Activated naive CD4-positive, alpha-beta T cell treated with anti-CD3 and anti-CD28 coated beads, Interleukin-2, amount 10 ng/mL, durations not matched to agents 7 days and 5 days (primary cell): ENCODE measurements around the gene ABHD17C.
"Not testable (repeated sequence)": the region's sequence is repeated elsewhere in the genome, so short reads cannot be mapped to it uniquely, and the experiment has no call there.

Experiments
- CTCF ChIA-PET: fragments of 350-600 bp; sonication (Branson Sonifier 250); formaldehyde crosslinking; loops from one replicate; lab custom pipeline; 2021; ENCODE audit warnings: antibody characterized with exemption; lab: Charles Lee
- DNase-seq: peaks from one replicate; pipeline ENCODE4 v3.0.0-alpha.2; 2020
- H3K27ac Mint-ChIP-seq: one replicate; pipeline ENCODE4 v1.8.0; 2021; ENCODE audit warnings: mild to moderate bottlenecking, moderate library complexity, mixed read lengths
- H3K27me3 Mint-ChIP-seq: one replicate; pipeline ENCODE4 v1.8.0; 2021; ENCODE audit warnings: mild to moderate bottlenecking, mixed read lengths
- H3K36me3 Mint-ChIP-seq: one replicate; pipeline ENCODE4 v1.8.0; 2021; ENCODE audit warnings: mixed read lengths
- H3K4me1 Mint-ChIP-seq: one replicate; pipeline ENCODE4 v1.8.0; 2021; ENCODE audit warnings: mixed read lengths
- H3K4me3 Mint-ChIP-seq: one replicate; pipeline ENCODE4 v1.8.0; 2021; ENCODE audit warnings: mild to moderate bottlenecking, moderate library complexity, mixed read lengths
- H3K9me3 Mint-ChIP-seq: one replicate; pipeline ENCODE4 v1.8.0; 2021; ENCODE audit warnings: mixed read lengths

Gene ABHD17C

DNA sequence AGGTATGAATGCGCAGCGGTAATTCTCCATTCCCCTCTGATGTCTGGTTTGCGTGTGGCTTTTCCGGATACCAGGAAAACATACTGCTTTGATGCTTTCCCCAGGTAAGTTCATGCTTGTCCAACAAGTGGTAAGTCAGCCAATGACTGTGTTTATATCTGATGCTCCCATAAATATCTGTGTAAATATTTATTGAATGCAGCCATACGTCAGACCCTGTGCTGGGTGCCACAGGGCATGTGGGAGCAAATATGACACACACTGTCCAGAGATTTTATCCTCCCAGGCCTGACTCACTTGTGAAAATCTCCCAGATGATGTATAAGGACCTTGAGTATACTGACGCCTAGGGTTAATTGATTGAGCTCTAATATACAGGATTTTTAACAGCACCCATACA, 54.5 kb downstream of the ABHD17C start:
- H3K4me1 Mint-ChIP-seq = no peaks in the 10 kb centered on the region
- CTCF ChIA-PET = interaction anchor here (1.9 kb wide), 1 partner anchor 27 kb away, joined by 5 read pairs; no protein-coding TSS in a partner anchor
- H3K27me3 Mint-ChIP-seq = peaks cover 4% of the 10 kb centered on the region
- no peak overlapping the region for H3K27ac Mint-ChIP-seq
- H3K4me3 Mint-ChIP-seq = no peak overlapping the region
- H3K9me3 Mint-ChIP-seq = no peaks in the 10 kb centered on the region
- no peak for DNase-seq
- no peaks in the 10 kb centered on the region for H3K36me3 Mint-ChIP-seq

DNA sequence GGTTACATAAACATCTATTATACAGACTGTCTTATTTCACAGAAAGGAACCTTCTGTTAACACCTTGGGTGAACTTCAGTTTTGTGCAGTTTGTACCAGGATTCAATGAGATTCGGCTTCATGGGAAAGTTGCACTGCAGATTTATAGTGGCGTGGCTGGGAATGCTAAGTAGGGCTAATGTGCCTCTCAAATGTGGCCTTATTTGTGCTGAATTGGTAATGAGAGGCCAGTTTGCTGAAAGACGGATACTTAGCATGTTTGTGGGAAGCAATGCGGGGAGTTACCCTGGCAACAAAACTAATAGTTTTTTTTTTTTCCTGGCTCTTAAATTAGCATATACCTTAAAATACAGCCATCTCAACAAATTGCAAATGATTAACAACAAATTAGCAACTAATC, 55.5 kb downstream of the ABHD17C start:
- H3K9me3 Mint-ChIP-seq = no peaks in the 10 kb centered on the region
- H3K27me3 Mint-ChIP-seq = peaks cover 4% of the 10 kb centered on the region
- H3K4me1 Mint-ChIP-seq = no peaks in the 10 kb centered on the region
- CTCF ChIA-PET = interaction anchor here (1.9 kb wide), 1 partner anchor 26 kb away, joined by 5 read pairs; no protein-coding TSS in a partner anchor
- DNase-seq = no peak
- no peak overlapping the region for H3K4me3 Mint-ChIP-seq
- no peaks in the 10 kb centered on the region for H3K36me3 Mint-ChIP-seq
- H3K27ac Mint-ChIP-seq = no peak overlapping the region

DNA sequence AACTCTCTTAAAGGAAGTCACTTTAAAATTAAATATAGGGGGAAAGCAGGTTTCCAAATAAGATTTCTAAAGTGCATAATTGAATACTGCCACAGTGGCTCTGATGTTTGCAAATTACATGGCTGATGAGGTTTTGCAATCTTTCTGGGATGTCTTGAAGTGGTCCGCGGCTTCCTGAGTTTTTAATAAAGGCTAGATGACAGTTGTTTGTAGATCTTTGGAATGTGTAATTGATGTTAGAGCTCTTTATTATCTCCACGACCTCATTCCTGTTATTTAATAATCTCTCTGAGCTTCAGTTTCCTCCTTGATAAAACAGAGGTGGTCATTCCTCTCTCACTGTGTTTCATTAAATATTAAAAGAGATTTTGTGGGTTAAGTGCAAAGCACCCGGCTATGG, 57.1 kb downstream of the ABHD17C start:
- Mint-ChIP-seq H3K36me3 (no peaks in the 10 kb centered on the region), H3K4me3 (no peak overlapping the region)
- CTCF ChIA-PET = no interaction called here

DNA sequence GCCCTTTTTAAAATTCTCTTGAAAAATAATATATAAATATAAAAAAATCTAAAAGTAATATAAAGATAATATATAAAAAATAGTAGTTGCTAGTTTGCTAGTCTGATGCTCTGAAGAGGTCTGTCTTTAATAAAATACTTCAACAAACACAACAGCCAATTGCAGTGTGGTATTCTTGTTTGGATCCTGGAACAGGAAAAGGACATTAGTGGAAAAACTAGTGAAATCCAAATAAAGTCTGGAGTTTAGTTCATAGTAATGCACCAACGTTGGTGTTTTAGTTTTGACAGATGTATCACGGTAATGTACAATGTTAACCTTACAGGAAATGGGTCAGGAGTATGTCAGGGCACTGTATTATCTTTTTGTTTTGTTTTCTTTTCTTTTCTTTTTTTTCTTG, 58.1 kb downstream of the ABHD17C start:
- no peak for DNase-seq
- Mint-ChIP-seq H3K36me3 (no peaks in the 10 kb centered on the region), H3K27me3 (no peaks in the 10 kb centered on the region), H3K4me1 (no peaks in the 10 kb centered on the region), H3K9me3 (no peaks in the 10 kb centered on the region), H3K4me3 (no peak overlapping the region), H3K27ac (no peak overlapping the region)
- CTCF ChIA-PET = no interaction called here

More for the DNA sequence above, 57.1 kb downstream of the ABHD17C start:
- peaks cover 4% of the 10 kb centered on the region for H3K27me3 Mint-ChIP-seq
- no peak overlapping the region for H3K27ac Mint-ChIP-seq
- H3K4me1 Mint-ChIP-seq = no peaks in the 10 kb centered on the region
- H3K9me3 Mint-ChIP-seq = no peaks in the 10 kb centered on the region
- no peak for DNase-seq

DNA sequence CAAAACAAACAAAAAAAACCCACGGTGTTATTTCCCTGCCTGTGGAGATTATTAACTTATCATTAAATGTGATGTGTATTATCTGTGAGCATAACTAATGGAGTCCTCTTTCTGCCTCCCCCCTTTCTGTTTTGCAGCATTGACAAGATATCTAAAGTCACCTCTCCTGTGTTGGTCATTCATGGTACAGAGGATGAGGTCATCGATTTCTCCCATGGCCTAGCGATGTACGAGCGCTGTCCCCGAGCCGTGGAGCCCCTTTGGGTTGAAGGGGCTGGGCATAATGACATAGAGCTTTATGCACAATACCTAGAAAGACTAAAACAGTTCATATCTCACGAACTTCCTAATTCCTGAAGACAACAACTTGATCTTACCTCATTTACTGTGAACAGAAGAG, 58.9 kb downstream of the ABHD17C start:
- CTCF ChIA-PET = interaction anchor here (1.0 kb wide), 1 partner anchor 299 kb away, joined by 3 read pairs; no protein-coding TSS in a partner anchor
- no peak for DNase-seq
- no peaks in the 10 kb centered on the region for H3K9me3 Mint-ChIP-seq
- H3K36me3 Mint-ChIP-seq = no peaks in the 10 kb centered on the region
- no peaks in the 10 kb centered on the region for H3K4me1 Mint-ChIP-seq
- no peak overlapping the region for H3K27ac Mint-ChIP-seq
- no peaks in the 10 kb centered on the region for H3K27me3 Mint-ChIP-seq
- no peak overlapping the region for H3K4me3 Mint-ChIP-seq

DNA sequence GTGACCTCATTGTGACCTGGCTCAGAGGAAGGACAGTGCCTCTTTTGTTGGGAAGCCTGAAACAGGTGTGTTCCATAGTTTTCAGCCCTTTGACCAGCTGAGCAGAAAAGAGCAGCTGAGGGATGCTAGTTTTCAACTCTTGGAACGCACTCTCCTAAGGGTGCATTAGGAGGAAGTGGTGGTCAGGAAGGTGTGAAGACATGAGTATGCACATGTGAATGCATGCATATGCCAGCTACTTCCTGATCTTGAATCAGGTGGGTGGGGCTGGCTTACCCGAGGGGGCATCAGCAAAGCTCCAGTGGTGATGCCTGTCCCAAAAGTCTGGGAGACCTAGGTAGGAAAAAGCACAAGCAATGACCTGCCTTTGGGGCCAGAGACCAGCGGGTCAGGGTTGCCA, 60.8 kb downstream of the ABHD17C start:
- no peak for DNase-seq
- Mint-ChIP-seq H3K27ac (no peak overlapping the region), H3K36me3 (no peaks in the 10 kb centered on the region), H3K9me3 (no peaks in the 10 kb centered on the region), H3K4me1 (no peaks in the 10 kb centered on the region), H3K4me3 (no peak overlapping the region), H3K27me3 (no peaks in the 10 kb centered on the region)
- CTCF ChIA-PET = no interaction called here

DNA sequence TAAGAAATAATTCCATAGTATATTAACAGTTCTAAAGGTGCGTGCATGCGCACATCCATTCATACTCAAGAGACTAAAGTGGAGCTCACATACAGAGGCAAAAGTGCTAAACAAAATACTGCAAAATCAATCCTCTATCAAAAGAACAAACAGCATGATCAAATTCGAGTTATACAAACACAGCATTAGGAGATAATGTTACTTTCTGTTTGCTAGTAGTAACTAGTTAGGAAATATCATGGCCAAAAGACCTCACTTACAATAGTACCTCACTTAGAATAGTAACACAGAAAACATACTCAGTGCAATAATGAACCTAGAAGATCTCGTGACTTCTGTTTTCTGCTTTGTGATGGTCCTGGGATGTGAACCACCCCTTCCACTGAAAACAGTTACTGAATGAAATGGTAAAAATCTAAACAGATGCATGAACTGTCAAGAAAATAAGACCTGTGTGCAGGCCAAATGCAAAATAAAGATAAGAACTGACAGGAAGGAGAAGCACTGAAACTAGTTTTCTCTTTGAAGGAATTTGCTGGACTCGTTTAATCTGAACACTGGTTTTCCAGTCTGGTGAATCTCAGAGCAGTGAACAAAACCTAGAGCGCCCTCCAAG, 63.1 kb downstream of the ABHD17C start:
- no peaks in the 10 kb centered on the region for H3K36me3 Mint-ChIP-seq
- no peaks in the 10 kb centered on the region for H3K27me3 Mint-ChIP-seq
- H3K9me3 Mint-ChIP-seq = no peaks in the 10 kb centered on the region
- no peak for DNase-seq
- no peaks in the 10 kb centered on the region for H3K4me1 Mint-ChIP-seq
- H3K4me3 Mint-ChIP-seq = no peak overlapping the region
- H3K27ac Mint-ChIP-seq = no peak overlapping the region
- CTCF ChIA-PET = no interaction called here

DNA sequence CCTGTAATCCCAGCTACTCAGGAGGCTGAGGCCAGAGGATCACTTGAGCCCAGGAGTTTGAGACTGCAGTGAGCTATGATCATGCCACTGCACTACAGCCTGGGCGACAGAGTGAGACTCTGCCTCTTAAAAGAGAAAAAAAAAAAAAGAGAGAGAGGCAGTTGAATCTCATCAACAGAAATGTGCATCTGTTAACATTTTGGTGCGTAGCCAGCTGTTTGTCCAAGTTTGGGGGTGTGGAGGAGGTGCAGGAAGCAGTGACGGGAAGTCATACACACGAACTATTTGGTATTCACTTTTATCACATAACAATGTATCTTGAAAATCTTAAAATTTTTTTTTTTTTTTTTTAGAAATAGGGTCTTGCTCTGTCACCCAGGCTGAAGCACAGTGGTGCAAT, 65.8 kb downstream of the ABHD17C start:
- CTCF ChIA-PET = no interaction called here
- DNase-seq = no peak
- no peak overlapping the region for H3K4me3 Mint-ChIP-seq
- no peaks in the 10 kb centered on the region for H3K4me1 Mint-ChIP-seq
- H3K9me3 Mint-ChIP-seq = no peaks in the 10 kb centered on the region
- H3K27me3 Mint-ChIP-seq = no peaks in the 10 kb centered on the region
- H3K27ac Mint-ChIP-seq = no peak overlapping the region
- H3K36me3 Mint-ChIP-seq = no peaks in the 10 kb centered on the region

DNA sequence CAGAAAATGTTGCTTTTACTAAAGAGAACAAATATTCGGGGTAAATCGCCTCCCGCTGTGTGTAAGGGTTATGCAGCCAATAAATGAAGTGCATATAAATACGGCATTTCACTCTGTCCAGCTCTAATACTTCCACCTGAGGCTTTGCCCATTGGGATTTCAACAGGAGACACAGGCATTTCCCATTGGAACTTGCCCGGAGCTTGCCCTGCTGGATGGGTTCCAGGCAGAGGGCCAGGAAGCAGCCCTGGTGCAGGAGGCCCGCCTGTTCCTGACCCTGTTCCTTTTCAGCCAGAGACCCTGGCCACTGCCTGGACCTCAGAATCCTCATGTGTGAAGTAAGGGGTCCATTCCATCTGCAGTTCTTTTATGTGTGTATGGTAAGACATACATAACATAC, 66.6 kb downstream of the ABHD17C start:
- CTCF ChIA-PET = no interaction called here
- Mint-ChIP-seq H3K9me3 (no peaks in the 10 kb centered on the region), H3K4me3 (no peak overlapping the region), H3K27ac (no peak overlapping the region), H3K4me1 (no peaks in the 10 kb centered on the region), H3K36me3 (no peaks in the 10 kb centered on the region), H3K27me3 (no peaks in the 10 kb centered on the region)
- no peak for DNase-seq

DNA sequence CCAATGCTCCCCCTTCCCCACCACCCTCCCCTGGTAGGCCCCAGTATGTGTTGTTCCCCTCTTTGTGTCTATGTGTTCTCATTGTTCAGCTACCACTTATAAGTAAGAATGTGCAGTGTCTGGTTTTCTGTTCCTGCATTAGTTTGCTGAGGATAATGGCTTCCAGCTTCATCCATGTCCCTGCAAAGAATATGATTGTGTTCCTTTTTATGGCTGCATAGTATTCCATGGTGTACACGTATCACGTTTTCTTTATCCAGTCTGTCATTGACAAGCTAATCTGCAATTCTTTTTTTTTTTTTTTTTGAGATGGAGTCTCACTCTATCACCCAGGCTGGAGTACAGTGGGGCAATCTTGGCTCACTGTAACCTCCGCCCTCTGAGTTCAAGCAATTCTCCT, 68.1 kb downstream of the ABHD17C start:
- H3K4me1 Mint-ChIP-seq, H3K4me3 Mint-ChIP-seq, H3K9me3 Mint-ChIP-seq, CTCF ChIA-PET, H3K27me3 Mint-ChIP-seq, H3K36me3 Mint-ChIP-seq, DNase-seq, H3K27ac Mint-ChIP-seq: not testable (repeated sequence)

DNA sequence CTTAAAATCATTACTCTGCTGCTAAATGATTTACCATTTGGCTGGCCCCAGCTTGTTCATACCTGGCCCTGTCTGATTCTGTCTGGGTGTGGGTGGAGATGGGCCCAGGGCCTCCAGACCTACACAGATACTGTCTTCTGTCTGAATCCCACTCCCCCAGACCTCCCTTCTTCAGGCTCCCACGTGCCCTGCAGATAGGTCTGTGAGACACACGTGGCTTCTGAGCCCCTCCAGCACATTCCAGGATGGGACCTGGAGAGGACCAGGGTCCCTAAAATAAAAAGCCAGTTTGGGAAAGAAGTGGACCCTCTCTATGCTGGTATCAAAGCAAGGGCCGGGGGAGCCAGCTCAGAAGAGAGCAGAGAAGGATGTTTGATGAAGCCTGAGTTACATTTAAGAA, 69.4 kb downstream of the ABHD17C start:
- H3K4me3 Mint-ChIP-seq = no peak overlapping the region
- no peak overlapping the region for H3K27ac Mint-ChIP-seq
- H3K4me1 Mint-ChIP-seq = no peaks in the 10 kb centered on the region
- DNase-seq = no peak
- CTCF ChIA-PET = no interaction called here
- H3K9me3 Mint-ChIP-seq = no peaks in the 10 kb centered on the region
- no peaks in the 10 kb centered on the region for H3K36me3 Mint-ChIP-seq
- no peaks in the 10 kb centered on the region for H3K27me3 Mint-ChIP-seq

DNA sequence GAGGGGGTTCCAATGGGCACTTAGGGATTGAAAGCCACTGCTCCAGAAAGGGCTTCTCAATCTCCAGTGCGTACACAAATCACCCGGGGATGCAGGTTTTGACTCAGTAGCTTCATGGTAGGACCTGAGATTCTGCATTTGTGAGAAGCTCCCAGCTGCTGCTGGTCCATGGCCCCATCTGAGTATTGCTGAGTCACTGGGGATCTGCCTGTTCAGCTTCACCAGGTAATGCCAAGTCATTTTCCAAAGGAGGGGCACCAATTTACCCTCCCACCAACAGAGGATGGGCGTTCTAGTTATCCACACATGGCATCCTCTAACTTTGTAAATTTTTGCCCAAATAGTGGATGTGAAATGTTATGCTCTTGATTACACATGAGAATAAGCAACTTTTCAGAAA, 71.2 kb downstream of the ABHD17C start:
- Mint-ChIP-seq H3K27me3 (no peaks in the 10 kb centered on the region), H3K36me3 (no peaks in the 10 kb centered on the region), H3K27ac (no peak overlapping the region), H3K4me3 (no peak overlapping the region), H3K4me1 (no peaks in the 10 kb centered on the region), H3K9me3 (no peaks in the 10 kb centered on the region)
- no peak for DNase-seq
- CTCF ChIA-PET = no interaction called here

DNA sequence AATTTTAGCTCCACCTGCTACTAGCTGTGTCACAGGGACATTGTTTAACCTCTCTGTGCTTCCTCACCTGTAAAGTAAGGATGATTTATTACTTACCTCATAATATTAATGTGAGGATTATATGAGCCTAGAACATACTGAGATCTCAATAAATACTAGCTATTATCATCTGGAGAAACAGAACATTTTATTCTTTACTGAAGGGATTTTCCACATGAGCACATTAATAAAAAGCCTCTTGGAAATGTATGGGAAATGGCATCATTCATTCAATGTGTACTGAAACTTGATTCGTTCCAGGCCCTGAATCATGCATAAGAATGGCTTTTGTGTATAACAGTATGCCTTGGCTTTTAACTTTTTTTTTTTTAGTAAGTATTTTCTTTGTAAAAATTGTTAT, 73.0 kb downstream of the ABHD17C start:
- Mint-ChIP-seq H3K27me3 (peaks cover 5% of the 10 kb centered on the region), H3K4me1 (no peaks in the 10 kb centered on the region), H3K9me3 (no peaks in the 10 kb centered on the region), H3K27ac (no peak overlapping the region), H3K36me3 (no peaks in the 10 kb centered on the region), H3K4me3 (no peak overlapping the region)
- CTCF ChIA-PET = interaction anchor here (1.7 kb wide), 1 partner anchor 8 kb away, joined by 9 read pairs; no protein-coding TSS in a partner anchor
- no peak for DNase-seq

DNA sequence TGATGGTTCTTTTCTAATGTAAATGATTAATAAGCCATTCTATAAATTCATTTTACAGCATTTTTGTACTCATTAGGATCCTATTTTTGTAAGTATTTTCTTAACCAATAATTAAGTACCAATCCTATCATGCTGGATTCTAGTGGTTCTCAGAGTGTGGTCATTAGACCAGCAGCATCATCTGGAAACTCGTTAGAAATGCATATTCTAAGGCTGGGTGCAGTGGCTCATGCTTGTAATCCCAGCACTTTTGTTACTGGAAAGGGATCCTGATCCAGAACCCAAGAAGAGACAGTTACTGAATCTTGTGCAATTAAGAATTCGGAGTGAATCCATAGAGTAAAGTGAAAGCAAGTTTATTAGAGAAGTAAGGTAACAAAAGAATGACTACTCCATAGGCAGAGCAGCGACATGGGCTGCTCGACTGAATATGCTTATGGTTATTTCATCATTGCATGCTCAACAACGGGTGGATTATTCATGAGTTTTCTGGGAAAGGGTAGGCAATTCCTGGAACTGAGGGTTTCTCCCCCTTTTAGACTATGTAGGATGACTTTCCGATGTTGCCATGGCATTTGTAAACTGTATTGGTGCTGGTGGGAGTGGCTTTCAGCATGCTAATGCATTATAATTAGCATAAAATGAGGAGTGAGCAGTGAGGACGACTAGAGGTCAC, 74.2 kb downstream of the ABHD17C start:
- Mint-ChIP-seq H3K4me3 (no peak overlapping the region), H3K27ac (no peak overlapping the region), H3K36me3 (no peaks in the 10 kb centered on the region), H3K27me3 (peaks cover 9% of the 10 kb centered on the region), H3K9me3 (no peaks in the 10 kb centered on the region), H3K4me1 (no peaks in the 10 kb centered on the region)
- CTCF ChIA-PET = interaction anchor here (1.7 kb wide), 1 partner anchor 7 kb away, joined by 9 read pairs; no protein-coding TSS in a partner anchor
- no peak for DNase-seq
